GM06990 (cell line): ENCODE results near the gene KRTAP22-1.

Source experiments
- DNase-seq: peaks from one replicate; pipeline ENCODE4 v3.0.0-alpha.2; 2011; ENCODE audit not compliant: insufficient read length; ENCODE audit errors: extremely low read depth
- H3K27me3 ChIP-seq: replicated peaks from 2 replicates; pipeline ENCODE4 v1.6.0; 2011; ENCODE audit warnings: low read length; ENCODE audit not compliant: control insufficient read depth, insufficient read depth
- H3K36me3 ChIP-seq: 2 replicates; pipeline ENCODE4 v1.5.1; 2011; ENCODE audit warnings: low read length; ENCODE audit not compliant: control insufficient read depth, insufficient read depth
- H3K4me3 ChIP-seq: replicated peaks from 2 replicates; pipeline ENCODE4 v1.5.1; 2011; ENCODE audit warnings: low read depth, mild to moderate bottlenecking, control low read depth, low read length
- TF ChIP-seq, protein P1 (sequence below): IDR thresholded peaks from 2 replicates; pipeline ENCODE4 v1.5.1; 2011; ENCODE audit warnings: low read length, control low read depth, mild to moderate bottlenecking, inconsistent platforms; ENCODE audit not compliant: insufficient read depth, poor library complexity, severe bottlenecking

The KRTAP22-1 gene

DNA sequence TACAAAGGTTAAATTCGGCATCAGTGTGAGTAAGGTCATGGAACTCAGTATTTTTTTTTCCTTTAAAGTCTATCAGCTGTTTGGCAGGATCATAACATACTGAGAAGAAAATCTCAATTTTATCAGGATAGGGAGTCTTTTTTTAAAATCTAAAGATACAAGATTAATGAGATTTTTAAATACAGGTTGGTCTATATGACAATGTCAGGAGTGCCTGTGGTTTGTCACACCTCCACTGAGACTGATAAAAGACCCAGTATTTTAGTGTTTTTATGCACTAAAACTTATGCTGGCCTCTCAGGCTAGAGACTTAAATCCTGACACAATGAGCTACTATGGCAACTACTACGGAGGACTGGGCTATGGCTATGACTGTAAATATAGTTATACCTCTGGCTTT, 41.7 kb downstream of the KRTAP22-1 start, which contains the start of gene KRTAP20-3:
TSS of gene KRTAP20-3 (plus strand) at position 301 of the 400 bp plus-strand sequence.
- H3K4me3 ChIP-seq: no peak within 1 kb of the TSS
- no peaks in the 10 kb centered on the region for H3K27me3 ChIP-seq
- TF ChIP-seq, protein P1, sequence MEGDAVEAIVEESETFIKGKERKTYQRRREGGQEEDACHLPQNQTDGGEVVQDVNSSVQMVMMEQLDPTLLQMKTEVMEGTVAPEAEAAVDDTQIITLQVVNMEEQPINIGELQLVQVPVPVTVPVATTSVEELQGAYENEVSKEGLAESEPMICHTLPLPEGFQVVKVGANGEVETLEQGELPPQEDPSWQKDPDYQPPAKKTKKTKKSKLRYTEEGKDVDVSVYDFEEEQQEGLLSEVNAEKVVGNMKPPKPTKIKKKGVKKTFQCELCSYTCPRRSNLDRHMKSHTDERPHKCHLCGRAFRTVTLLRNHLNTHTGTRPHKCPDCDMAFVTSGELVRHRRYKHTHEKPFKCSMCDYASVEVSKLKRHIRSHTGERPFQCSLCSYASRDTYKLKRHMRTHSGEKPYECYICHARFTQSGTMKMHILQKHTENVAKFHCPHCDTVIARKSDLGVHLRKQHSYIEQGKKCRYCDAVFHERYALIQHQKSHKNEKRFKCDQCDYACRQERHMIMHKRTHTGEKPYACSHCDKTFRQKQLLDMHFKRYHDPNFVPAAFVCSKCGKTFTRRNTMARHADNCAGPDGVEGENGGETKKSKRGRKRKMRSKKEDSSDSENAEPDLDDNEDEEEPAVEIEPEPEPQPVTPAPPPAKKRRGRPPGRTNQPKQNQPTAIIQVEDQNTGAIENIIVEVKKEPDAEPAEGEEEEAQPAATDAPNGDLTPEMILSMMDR: no peak
- DNase-seq: no peak
- H3K36me3 ChIP-seq: no peaks in the 10 kb centered on the region

- TF ChIP-seq, protein P1: no peak
- DNase-seq: no peak
- Histone ChIP-seq H3K27me3 (no peaks in the 10 kb centered on the region), H3K4me3 (no peak overlapping the region), H3K36me3 (no peaks in the 10 kb centered on the region)
These were observed 46.1 kb downstream of the KRTAP22-1 start for GRCh38 chr21:30646904-30647414.
